ENCODE results near the gene SCLY. TPM values are rescaled to one million over a fixed set of nuclear protein-coding genes. Genes with fewer than 3 reads are reported as not detected.

SCLY gene
- total RNA-seq, 2 donors from 2014 or later: 10.2 to 36.9 TPM

DNA sequence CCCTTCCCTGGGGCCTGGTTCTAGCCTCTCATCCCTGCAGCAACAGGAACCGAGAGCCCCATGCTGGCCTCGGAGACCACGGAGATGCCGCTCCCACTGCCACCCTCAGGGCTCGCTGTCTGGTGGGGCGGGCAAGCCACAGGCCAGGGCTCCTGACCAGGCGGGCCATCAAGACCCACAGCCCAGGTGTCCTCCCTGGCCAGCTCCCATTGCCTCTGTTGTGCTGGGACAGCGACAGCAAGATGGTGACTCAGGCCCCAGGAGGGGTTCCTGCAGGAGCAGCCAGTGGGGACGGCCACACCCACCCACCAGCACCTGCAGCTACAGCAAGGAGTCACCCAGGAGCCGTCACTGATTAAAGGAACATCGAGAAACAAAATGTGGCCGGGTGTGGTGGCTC lies 85.0 kb downstream of the SCLY start:
- intact Hi-C loops (cut with DNase I): no loop called here
- Histone ChIP-seq H3K27me3 (no peaks in the 10 kb centered on the region), H3K4me1 (peaks cover 7% of the 10 kb centered on the region), H3K36me3 (no peaks in the 10 kb centered on the region), H3K4me3 (no peak overlapping the region), H3K9me3 (no peaks in the 10 kb centered on the region), H3K27ac (no peak overlapping the region), H3K9ac (ENCODE audit: low read depth in 2 of 2, low read length in 2 of 2) (no peak overlapping the region)
- no peak for DNase-seq
- TF ChIP-seq, protein P1, sequence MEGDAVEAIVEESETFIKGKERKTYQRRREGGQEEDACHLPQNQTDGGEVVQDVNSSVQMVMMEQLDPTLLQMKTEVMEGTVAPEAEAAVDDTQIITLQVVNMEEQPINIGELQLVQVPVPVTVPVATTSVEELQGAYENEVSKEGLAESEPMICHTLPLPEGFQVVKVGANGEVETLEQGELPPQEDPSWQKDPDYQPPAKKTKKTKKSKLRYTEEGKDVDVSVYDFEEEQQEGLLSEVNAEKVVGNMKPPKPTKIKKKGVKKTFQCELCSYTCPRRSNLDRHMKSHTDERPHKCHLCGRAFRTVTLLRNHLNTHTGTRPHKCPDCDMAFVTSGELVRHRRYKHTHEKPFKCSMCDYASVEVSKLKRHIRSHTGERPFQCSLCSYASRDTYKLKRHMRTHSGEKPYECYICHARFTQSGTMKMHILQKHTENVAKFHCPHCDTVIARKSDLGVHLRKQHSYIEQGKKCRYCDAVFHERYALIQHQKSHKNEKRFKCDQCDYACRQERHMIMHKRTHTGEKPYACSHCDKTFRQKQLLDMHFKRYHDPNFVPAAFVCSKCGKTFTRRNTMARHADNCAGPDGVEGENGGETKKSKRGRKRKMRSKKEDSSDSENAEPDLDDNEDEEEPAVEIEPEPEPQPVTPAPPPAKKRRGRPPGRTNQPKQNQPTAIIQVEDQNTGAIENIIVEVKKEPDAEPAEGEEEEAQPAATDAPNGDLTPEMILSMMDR (IDR thresholded peaks at IDR 0.05): no peak

DNA sequence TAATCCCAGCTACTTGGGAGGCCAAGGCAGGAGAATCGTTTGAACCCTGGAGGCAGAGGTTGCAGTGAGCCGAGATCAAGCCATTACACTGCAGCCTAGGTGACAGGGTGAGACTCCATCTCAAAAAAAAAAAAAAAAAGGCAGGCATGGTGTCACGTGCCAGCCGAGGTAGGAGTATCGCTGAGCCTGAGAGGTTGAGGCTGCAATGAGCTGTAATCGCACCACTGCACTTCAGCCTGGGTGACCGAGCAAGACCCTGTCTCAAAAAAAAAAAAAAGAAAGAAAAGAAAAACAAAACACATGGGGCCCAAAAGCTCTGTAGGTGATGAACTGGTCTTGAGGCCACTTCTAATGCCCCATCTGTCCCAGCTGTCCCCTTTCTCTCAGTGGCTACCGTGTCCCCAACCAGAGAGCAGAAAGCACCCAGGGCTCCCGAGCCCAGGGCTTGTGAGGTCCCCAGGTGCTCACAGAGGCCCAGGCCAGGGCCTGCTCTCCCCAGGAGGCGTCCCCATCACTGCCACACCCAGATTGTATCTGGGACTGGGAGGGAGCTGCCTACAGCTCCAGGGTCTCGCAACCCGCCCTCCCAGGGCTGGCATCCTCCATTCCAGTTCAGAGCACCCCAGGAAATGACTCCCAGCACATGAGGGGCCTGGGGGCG lies 86.2 kb downstream of the SCLY start:
- TF ChIP-seq, protein P1 (IDR thresholded peaks at IDR 0.05): no peak
- Histone ChIP-seq H3K9ac (ENCODE audit: low read depth in 2 of 2, low read length in 2 of 2) (no peak overlapping the region), H3K27me3 (no peaks in the 10 kb centered on the region), H3K9me3 (no peaks in the 10 kb centered on the region), H3K4me3 (no peak overlapping the region), H3K36me3 (no peaks in the 10 kb centered on the region), H3K27ac (no peak overlapping the region), H3K4me1 (peaks cover 7% of the 10 kb centered on the region)
- intact Hi-C loops (cut with DNase I): no loop called here
- no peak for DNase-seq

DNA sequence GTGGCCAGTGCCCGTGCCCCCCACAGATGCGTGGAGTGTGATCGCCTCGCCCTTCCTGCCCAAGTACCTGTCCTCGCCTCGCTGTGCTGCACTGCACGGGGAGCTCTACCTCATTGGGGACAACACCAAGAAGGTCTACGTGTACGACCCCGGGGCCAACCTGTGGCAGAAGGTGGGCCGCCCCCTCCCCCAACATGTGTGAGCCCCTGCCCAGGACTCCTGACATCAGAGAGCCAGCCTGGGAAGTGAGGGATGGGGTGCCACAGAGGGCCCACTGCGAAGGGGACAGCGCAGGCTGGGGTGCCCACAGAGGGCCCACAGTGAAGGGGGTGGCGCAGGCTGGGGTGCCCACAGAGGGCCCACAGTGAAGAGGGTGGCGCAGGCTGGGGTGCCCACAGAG lies 88.2 kb downstream of the SCLY start:
- H3K27ac ChIP-seq: no peak overlapping the region
- intact Hi-C loops (cut with DNase I): no loop called here
- no peaks in the 10 kb centered on the region for H3K4me1 ChIP-seq
- H3K4me3 ChIP-seq: no peak overlapping the region
- no peak overlapping the region for H3K9ac ChIP-seq (ENCODE audit: low read depth in 2 of 2, low read length in 2 of 2)
- TF ChIP-seq, protein P1 (IDR thresholded peaks at IDR 0.05): no peak
- no peaks in the 10 kb centered on the region for H3K9me3 ChIP-seq
- no peaks in the 10 kb centered on the region for H3K36me3 ChIP-seq
- H3K27me3 ChIP-seq: no peaks in the 10 kb centered on the region
- no peak for DNase-seq

Other genes starting within 250 kb of the SCLY start
- gene RAMP1, start 201.4 kb upstream of the SCLY start, total RNA-seq: 10 to 100 TPM in 1 of 2 donors, 1 to 10 TPM in 1; 2.7 to 27.2 TPM
- gene UBE2F, start 94.0 kb upstream of the SCLY start, total RNA-seq: 10 to 100 TPM; 51.8 to 54.7 TPM
- under 1 TPM; 0.08 to 0.12 TPM for gene ESPNL, start 39.3 kb downstream of the SCLY start, total RNA-seq
- gene KLHL30, start 77.7 kb downstream of the SCLY start, total RNA-seq: under 1 TPM; 0.07 to 0.13 TPM
- gene ERFE, start 98.0 kb downstream of the SCLY start, total RNA-seq: under 1 TPM in 1 of 2 donors, not detected in 1; 0.50 TPM
- gene ILKAP, start 142.7 kb downstream of the SCLY start, total RNA-seq: 10 to 100 TPM; 27.8 to 50.3 TPM
- 10 to 100 TPM; 55.6 to 79.5 TPM for gene HES6, start 179.0 kb downstream of the SCLY start, total RNA-seq
- gene PER2, start 227.6 kb downstream of the SCLY start, total RNA-seq: 10 to 100 TPM; 22.1 to 29.2 TPM